ENCODE data around the gene INKA1.

DNA sequence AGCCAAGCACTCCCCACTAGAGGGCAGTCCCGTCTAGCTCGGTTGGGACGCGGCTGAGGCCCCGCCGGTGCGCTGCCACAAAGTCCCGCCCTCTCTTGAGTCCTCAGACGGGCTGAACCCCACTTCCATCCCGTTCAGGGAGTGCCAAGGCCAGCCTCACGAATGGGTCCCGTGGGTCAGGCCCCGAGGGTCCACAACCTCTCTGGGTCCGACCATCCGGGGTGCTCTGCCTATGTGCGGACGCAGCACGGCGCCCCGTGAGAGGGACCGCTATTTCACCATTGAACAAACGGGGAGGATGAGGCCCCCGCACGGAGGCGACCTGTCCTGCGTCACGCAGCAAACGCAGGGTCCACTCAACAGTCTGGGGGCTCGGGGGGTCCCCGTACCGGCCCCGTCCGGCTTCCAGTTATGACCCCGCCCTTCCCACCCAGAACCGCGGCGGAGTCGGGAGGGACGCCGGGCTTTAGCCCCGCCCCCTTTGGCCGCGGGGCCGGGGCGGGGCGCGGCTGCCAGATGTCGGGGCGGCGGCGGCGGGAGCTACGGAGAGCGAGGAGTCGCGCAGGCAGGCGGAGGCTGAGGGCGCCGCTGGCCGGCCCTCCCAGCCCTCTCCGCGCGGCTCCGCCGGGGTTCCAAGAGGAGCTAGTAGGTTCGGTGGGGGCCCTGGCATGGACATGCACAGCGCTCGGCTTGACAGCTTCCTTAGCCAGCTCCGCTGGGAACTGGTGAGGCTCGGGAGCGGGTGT, at the start of gene INKA1:
- TF ChIP-seq, protein P1, sequence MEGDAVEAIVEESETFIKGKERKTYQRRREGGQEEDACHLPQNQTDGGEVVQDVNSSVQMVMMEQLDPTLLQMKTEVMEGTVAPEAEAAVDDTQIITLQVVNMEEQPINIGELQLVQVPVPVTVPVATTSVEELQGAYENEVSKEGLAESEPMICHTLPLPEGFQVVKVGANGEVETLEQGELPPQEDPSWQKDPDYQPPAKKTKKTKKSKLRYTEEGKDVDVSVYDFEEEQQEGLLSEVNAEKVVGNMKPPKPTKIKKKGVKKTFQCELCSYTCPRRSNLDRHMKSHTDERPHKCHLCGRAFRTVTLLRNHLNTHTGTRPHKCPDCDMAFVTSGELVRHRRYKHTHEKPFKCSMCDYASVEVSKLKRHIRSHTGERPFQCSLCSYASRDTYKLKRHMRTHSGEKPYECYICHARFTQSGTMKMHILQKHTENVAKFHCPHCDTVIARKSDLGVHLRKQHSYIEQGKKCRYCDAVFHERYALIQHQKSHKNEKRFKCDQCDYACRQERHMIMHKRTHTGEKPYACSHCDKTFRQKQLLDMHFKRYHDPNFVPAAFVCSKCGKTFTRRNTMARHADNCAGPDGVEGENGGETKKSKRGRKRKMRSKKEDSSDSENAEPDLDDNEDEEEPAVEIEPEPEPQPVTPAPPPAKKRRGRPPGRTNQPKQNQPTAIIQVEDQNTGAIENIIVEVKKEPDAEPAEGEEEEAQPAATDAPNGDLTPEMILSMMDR (conservative IDR thresholded peaks at IDR 0.05 in 1 of 2, IDR thresholded peaks at IDR 0.05 in 1 of 2; ENCODE audit: extremely low read depth in 1 of 2, insufficient read depth in 1 of 2, low read depth in 1 of 2, low read length in 2 of 2): peak; percentile 79 to 92
- TF ChIP-seq EZH2 (IDR thresholded peaks at IDR 0.05; ENCODE audit: borderline replicate concordance, low read length): no peak
